NCI-H2029 treated with DMSO at 0.1 percent for 48 hours (cell line): ENCODE data around the gene CCNY.

Experiments
- DNase-seq: peaks from one replicate; lab custom pipeline; 2025; lab: John Stamatoyannopoulos, UW

The CCNY gene

DNA sequence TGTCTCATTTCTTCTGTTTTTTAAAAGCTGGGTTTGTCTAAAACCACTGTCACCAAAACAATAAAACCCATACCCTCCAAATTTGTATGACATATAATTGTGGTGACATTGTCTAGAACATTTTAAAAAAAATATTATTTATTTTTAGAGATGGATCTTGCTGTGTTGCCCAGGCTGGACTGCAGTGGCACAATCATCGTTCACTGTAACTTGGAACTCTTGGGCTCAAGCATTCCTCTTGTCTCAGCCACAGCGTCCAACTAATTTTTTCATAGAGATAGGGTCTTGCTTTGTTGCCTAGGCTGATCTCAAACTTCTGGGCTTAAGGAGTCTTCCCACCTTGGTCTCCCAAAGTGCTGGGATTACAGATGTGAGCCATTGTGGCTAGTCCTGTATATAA, 116.5 kb downstream of the CCNY start:
- DNase-seq = no peak

DNA sequence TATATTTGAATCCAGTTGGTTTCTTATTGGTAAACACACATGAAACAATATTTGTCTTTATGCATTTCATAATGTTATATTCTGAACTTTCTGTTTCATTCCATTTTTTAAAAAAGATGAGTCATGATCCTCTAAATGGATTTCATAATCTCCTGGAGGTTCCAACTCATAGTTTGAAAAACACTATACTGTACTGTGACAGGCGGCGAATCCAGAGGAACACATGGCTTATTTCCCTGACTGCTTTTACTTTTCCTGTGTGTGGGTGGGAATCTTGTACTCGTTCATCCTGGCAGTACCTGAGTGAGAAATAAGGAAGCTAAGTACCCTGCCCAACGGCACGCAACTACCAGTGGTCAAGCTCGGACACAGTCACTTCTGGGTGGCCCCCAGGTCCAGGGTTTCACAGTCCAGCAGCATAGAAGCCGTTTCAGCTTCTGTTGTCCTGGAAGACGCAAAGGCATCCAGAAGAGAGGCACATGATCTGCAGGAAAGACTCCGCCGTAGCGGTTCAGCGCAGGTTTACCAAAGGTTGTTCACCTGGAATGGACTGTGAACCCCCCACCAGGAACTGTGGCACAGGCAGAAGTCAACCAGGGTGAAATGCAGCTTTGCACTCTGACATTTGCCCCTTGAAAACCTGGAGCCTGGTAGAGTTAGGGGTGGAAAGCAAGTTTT, 117.7 kb downstream of the CCNY start:
- DNase-seq = no peak

DNA sequence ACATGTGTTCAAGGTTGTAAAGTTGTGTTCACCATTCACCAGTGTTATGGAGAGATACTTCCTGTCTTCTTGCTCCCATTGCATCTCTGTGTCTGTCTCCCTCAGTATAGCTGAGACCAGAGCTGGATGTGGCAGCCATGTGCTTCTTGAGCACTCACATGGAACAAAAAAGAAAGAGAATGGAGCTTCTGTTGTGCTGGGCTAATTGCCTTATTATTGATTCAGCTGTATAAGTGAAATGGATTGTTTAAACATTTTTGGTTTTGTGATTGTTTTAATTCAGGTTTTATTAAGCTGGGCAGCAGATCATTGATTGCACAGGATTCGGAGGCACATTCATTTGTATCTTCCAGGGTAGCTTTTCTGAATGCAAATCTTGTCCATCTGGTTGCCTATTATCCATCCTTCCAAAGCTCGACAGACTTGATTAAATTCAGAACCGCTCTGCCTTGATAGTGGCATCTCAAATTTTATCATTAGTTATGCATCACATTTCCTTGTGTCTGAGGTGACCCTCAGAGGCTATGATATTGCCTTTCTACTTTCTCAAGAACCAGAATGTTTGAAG, 119.9 kb downstream of the CCNY start:
- no peak for DNase-seq

DNA sequence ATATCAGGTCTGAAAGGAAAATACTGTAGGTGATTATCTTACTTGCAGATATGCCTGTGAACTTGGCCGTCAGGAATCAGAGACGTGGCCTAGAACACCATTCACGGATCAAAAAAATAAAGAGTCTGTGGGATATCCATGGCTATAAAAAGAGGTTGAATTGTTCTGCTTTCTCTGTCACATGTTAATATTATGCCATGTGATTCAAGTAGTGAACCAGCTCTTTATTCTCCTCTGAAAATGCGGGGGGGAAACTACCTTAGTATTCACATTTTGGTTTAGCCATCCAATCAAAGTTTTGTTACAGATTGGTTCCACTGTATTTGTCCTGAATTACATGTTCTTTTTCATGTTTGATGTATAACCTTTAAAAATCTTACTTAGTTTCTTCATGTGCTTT, 120.5 kb downstream of the CCNY start:
- DNase-seq = no peak

DNA sequence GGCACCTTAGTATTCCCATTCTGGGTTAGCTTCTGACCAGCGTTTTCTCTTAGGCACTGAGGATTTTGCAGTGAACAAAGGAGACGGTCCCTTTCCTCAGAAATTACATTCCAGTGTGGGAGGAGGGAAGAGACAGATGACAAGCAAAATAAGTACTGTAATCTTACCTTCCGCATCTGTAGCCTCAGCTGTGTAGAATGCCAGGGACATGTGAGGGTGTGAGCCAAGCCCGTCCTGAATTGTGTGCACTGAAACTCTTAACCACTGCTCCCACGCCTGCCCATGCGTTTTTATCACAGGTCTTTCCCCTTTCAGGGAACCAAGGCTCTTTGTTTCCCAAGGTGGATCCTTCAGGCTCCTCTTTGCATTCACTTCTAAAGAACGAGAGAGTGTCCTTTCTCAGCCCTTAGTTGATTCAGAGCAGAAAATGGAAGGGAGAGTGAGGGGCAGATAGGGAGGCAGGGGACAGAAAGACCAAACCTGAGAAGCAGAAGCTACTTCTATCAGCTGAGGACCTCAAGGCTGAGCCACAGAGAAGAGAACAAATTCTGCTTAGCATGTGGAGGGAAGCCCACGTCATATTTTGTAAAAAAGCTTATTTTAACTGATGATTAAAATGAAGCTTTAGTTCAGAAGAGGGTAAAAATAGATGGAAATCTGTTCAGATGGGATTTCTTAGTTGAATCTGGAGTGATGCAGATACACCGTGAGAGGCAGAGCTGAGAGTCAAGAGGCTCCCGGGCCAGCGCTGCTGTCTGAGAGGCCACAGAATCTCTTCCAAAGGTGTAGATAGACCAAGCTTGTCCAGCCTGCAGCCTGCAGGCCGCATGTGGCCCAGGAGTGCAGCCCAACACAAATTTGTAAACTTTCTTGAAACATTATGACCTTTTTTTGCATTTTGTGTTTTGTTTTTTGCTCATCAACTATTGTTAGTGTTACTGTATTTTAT, 122.5 kb downstream of the CCNY start:
- no peak for DNase-seq

DNA sequence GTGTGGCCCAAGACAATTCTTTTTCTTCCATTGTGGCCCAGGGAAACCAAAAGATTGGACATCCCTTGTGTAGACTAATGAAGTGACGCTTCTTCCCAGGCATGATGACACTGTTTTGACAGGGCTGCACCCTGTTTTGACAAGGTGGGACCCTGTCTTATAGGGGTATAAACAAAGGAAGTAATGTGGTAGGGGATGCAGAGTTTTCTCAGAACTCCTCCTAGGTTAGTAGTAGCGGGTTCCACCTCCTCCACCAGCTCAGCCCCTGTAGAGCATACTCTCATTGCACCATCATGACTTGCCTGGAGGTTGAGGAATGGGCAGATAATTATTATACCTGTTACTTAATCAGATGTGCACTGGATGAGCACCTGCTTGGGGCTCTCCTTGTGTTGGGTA, 123.1 kb downstream of the CCNY start:
- DNase-seq = no peak

DNA sequence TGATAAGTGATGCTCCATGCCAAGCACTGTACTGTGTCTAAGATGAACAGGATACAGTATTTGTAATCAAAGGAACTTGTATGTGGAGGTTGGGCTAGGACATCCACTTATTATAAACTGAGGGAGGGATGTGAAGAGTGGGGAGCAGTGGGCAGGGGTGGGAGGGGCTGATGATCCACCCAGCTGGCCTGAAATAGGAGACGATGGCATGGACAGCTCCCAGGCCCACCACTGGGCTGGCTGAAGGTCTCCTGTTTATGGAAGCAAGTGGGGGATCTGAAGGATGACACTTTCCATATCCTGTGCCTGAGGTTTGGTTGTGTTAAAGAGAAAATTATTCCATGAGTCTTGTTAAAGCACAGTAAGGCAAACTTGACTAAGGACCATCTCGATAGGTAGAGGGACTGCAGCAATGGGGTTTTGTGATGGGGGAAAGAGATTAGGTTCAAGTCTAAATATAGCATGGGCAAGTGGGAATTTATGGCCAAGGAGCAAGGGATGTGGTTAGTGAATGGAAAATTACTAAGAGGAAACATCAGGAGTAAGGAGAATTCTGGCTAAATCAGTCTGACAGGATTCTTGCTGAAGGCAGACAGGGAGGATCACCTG, 124.6 kb downstream of the CCNY start:
- DNase-seq = no peak

DNA sequence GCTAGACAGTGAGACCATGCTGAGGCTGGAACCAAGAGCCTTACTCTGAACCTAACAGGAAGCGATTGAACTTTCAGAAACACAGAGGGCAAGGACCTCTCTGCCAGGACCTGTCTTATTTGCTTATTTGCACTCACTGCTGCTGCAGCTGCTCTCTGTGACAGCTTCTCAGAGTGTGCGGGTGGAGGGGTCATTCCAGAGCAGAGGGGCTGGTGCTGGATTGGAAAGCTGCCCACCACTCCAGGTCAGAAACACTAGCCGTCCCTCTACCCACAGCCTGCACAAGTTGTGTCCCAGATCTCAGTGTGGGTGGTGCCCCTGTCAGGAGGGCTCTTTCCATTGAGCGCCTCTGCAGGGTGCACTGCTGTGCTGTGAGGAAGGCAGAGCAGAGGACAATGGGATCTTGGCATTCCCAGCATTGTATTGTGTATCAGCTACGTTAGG, 126.2 kb downstream of the CCNY start:
- DNase-seq = peak; percentile 4

DNA sequence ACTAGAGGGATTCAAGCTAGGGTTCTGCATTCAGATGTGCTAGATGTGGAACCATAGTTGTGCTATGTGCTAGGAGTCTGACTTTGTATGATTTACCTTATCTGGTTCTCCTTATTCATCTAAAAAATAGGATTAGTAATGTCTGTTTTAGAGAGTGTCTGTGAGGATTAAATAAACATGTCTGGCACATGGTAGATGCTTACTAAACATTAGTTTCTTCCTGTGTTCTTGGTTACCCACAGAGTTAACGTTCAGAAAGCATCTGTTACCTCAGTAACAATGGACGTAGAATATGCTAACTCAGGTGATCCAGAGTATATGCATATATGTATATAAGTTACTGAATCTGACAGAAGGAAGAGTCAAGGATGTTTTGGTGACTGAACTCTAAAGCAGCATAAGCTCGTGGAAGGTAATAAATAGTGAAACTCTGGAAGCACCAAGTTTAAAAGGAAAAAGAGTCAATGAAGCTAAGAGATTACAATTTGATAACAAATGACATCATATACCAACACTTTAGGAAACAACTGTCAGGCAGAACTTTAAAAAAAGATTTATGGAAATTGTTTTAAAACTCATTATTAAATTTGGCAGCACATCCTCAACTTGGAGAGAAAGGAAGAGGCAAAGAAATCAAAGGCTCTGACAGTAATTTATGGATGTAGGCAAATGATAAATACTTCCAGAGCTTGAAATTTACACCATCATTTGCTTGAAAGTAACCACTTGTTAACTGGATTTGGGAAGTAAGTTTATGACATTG, 127.0 kb downstream of the CCNY start:
- DNase-seq = no peak

DNA sequence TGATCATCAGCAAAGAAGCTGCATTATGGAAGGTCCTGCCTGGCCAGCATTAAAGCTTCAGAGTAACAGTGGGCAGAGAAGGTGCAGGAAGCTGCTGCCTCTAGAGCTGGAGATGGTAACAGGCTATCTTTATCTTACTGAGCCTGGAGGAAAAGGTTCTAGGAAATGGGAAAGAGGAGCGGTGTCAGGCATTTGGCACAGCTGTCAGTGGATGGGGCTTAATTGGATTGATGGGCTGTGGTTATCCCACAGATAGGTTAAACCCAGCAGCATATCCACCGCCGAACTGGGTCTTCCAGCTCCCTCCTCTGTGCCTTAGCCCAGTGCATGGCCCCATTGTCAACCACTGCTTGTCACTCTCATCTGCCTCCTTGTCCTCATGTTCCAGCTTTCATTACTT, 127.6 kb downstream of the CCNY start:
- DNase-seq = no peak

DNA sequence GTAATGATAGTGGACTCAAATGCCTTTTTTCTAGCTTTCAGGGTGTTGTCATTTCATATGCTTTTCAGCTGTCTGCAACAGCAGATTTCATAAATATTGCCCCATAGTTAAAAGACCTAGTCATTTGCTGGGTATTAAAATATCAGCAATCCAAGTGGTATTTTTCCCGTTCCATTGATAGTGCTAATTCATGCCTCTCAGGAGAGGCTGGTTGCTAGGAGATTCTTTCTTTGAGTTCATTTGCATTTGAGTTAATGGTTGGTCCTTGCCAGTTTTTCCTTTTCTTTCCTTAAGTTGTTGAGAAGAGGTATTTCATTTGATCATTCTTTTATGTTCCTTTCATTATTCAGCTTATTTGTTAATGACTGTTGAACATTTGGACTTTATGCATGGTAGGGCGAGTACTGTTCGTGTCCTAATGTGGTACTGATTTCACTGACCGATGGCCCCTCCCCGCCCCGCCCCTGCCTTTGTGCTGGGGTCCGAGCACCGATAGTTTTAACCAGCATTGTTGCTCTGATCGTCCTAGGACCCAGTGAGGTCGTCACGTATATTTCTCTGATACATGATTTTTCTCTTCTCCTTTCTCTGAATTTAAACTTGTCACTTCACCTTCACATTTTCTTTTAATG, 128.6 kb downstream of the CCNY start:
- DNase-seq = no peak

DNA sequence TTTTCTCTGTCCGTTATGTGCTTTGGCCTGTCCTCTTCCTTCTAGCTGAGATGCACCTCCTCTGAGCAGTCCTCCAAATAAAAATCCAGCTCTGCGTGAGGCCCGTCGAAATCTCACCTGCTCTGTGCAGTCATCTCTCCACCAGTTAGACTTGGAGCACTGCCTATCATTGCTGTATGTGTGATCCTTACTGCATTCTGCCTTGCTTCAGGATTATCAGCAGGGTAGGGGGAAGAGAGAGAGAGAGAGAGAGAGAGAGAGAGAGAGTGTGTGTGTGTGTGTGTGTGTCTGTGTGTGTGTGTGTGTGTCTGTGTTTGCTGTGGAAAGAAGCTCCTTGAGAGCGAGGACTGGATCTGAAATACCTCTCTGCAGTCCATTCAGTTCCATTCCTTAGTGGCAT, 129.4 kb downstream of the CCNY start:
- DNase-seq = no peak

DNA sequence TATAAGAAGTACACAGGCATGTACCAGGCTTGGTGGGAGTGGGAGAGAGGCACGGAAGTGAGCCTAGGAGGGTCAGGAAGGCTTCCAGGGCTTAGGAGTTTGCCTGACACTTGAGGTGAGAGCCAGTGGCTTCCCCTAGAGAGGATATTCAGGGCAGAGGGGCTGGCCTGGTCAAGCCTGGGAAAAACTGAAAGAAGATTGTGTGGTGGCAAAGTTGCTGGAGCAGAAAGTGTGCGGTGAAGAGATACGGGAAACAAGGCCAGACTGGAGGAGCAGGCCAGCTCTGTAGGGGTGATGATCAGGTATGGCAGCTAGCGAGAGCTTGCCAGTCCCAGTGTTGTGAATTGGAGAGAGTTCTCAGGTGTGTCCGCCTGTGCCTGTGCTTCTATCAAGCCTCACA, 129.9 kb downstream of the CCNY start:
- no peak for DNase-seq

DNA sequence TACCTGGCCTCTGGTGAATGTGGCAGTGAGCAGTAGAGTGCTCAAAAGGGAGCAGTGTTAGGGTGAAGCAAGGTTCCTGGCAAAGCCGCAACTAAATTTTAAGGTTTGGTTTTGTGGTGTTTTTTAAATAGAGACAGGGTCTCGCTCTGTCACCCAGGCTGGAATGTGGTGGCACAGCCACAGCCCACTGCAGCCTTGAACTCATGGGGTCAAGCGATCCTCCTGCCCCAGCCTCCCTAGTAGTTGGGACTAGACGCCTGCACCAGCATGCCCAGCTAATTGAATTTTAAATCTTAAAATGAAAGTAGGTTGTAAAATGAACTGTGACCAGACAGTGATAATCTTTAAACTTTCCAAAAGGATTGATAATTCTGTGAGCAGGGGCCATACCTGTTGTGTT, 130.4 kb downstream of the CCNY start:
- DNase-seq = no peak

DNA sequence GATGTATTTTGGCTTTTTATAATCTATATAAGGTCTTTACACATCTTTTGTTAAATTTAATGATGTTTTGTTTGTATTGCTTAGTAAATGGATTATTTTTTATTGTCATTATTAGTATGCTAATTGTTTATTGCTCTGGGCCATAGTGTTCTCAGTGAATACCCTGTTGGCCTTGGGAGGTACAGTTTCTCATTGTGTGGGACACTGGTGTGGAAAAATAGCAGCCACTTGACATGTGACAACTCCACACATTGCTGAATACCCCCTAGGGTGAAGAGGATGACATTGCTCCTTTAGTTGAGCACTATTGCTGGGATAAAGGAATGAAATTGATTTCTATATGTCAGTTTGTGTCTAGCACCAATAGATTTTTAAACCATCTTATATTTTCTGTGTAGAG, 130.9 kb downstream of the CCNY start:
- no peak for DNase-seq

DNA sequence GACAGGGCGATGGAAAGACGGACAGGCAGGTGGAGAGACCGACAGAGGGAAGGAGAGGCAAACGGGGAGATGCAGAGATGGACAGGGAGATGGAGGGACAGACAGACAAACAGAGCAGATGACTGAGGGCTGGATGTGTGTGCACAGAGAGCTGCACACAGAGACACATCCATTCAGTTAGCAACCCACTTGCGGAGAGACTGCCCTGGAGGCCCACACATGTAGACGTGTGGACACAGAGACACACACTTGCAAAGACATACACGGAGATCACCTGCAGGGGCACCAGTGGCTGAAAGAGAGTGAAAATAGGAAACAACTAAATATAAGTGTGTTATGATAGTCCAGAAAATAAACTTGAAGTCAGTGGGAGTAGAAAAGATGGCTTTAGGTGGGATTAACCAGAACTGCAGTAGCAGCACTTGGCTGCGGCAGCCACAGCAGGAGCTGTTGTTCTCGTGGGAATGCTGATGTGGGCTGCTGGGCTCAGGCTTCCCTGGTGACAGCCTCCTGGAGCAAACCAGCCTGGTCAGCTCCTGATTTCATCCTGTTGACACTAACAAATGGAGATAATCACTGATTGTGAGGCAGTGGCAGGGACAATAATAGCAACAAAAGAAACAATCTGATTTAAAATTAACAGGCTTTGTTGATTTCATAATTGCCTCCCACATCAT, 134.1 kb downstream of the CCNY start:
- DNase-seq = no peak

DNA sequence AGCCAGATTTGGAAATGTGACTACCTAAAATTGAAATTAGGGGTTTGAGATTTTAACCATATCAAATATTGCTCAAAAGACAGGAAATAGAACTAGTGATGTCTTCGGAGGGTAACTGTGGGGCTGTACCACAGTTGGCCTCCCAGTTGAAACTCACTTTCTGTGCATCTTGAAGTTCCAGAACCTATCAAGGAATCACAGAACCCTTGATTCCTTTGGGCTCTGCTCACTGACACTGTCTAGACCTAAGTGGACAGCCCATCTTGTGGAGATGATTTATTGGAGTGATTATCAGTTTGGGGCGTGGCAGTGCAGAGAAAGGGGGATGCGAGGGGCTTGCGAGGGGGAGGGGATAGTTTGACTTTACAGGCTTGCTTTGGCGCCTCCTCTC, 134.6 kb downstream of the CCNY start:
- DNase-seq = no peak

DNA sequence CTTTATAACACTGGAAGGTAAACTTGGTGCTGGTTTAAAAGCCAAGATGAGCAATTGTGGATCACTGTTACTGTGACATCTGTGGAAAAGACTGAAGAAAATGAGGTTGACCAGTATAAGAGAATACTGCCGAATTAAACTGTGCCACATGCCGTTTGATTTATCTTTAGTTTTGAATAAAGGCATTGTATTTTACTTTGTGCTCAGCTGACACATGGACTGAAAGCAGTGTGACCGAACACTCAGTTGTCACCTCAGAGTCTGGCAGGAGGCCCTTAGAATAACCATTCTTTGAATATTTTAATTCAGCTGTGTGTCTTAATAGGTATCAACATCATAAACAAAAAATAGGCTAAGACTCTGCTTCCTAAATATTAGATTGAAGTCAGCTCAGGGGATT, 135.1 kb downstream of the CCNY start:
- no peak for DNase-seq

DNA sequence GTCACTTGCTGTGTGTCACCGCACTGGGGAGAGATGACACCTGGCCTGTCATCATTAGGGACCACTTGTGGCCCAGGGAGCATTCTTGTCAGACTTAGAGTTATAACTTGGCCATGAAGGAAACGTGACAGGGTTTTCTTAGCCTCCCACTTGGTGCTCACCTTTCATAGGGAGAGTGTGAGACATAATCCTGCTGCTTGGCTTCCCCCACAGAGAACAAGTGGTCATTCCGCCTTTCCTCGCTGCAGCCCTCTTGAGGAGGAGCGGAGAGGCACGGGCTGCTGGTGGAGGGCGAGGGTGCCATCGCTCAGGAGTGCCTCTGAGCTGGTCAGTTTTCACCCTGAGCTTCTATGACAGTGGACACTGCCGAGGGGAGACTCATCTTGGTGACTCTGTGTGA, 143.8 kb downstream of the CCNY start:
- DNase-seq = no peak

DNA sequence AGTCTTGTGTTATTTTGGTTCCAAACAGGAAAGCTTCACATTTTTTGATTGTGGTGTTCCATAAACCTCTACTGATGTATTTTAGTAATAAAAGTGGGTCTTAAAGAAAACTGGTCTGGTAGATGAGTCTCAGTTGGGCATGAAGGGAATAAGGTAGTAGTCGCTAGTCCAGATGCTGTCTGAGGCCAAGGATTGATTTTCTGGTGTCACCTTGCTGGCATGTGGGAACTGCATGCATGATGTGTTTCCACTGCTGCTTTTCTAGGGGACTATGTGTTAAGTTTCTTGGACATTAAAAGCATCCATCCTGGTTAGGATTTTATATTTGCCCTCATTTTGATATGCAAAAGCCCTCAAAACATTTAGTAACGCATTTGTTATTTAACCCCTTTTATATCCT, 145.1 kb downstream of the CCNY start:
- no peak for DNase-seq
